GM19193 (cell line): Measurements from ENCODE around the gene CADPS.

Experiments
- POLR2A ChIP-seq: IDR thresholded peaks from 4 replicates; pipeline ENCODE4 v1.6.1; 2011; ENCODE audit not compliant: insufficient read depth, insufficient read length; ENCODE audit errors: extremely low read depth

The CADPS gene

GRCh38 chr3:62835554-62836236 lies 39.5 kb downstream of the CADPS start:
- no peak for TF ChIP-seq POLR2A

GRCh38 chr3:62833538-62833937 lies 41.7 kb downstream of the CADPS start:
- TF ChIP-seq POLR2A: no peak

- no peak for TF ChIP-seq POLR2A
These were observed 42.7 kb downstream of the CADPS start for GRCh38 chr3:62832553-62832952.

- no peak for TF ChIP-seq POLR2A
These were observed 44.4 kb downstream of the CADPS start for GRCh38 chr3:62830727-62831322.

- no peak for TF ChIP-seq POLR2A
These were observed 47.7 kb downstream of the CADPS start for GRCh38 chr3:62827550-62827949.

- TF ChIP-seq POLR2A: no peak
These were observed 50.1 kb downstream of the CADPS start for GRCh38 chr3:62824965-62825592.

- TF ChIP-seq POLR2A: no peak
These were observed 51.7 kb downstream of the CADPS start for GRCh38 chr3:62823461-62824050.

- TF ChIP-seq POLR2A: no peak
These were observed 52.3 kb downstream of the CADPS start for GRCh38 chr3:62822905-62823304.

- no peak for TF ChIP-seq POLR2A
These were observed 56.9 kb downstream of the CADPS start for GRCh38 chr3:62818347-62818746.

GRCh38 chr3:62817678-62818077 lies 57.5 kb downstream of the CADPS start:
- TF ChIP-seq POLR2A: no peak

GRCh38 chr3:62815981-62816380 lies 59.2 kb downstream of the CADPS start:
- no peak for TF ChIP-seq POLR2A

GRCh38 chr3:62812631-62813030 lies 62.6 kb downstream of the CADPS start:
- TF ChIP-seq POLR2A: no peak

- TF ChIP-seq POLR2A: no peak
These were observed 64.1 kb downstream of the CADPS start for GRCh38 chr3:62811119-62811518.

- TF ChIP-seq POLR2A: no peak
These were observed 65.8 kb downstream of the CADPS start for GRCh38 chr3:62809369-62809768.

- no peak for TF ChIP-seq POLR2A
These were observed 69.5 kb downstream of the CADPS start for GRCh38 chr3:62805580-62806277.
